ENCODE data around the gene CHRND. TPM values are rescaled to one million over a fixed set of nuclear protein-coding genes. Genes with fewer than 3 reads are reported as not detected.

The CHRND gene
- total RNA-seq, 1 donor from 2014 or later, result not detected

DNA sequence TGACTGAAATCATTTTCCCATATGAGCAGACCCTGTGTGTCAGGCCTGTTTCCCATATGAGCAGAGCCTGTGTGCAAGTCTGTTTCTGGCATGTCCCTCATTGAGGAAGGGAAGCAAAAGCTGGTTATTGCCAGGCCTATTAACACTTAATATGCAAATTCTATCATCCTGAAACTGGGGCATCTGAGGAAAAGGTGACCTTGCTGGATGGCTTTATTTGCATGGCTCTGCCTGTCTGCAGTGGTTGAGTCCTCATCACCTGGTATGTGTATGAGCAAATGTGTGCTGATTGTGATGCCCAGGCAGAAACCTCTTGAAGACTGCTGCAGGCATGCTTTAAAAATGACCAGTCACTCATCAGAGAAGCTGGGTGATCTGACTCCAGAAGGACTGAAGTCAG lies 55.8 kb downstream of the CHRND start:
- ATAC-seq (no peak), DNase-seq (ENCODE audit: low spot score) (no peak)
- intact Hi-C loops (cut with DNase I), result no loop called here

DNA sequence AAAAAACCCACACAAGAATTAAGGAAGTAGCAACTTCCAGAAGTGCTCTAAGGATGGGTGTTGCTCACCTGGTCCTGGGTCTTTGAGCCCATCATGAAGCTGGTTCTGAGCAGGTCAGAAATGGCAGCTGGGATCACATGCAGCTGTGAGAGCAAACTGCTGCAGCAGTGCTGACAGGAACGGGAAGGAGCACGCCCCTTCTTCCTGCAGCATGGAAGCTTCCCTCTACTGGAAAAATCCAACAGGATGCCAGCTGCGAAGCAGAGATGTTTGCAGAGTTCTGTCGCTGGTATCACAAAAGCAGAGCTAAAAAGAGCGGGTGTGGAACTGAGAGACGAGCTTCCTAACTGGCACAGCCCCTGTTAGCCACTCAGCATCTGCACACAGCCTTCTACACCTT lies 58.3 kb downstream of the CHRND start:
- intact Hi-C loops (cut with DNase I), result no loop called here
- DNase-seq (ENCODE audit: low spot score) (no peak), ATAC-seq (no peak)

Other genes with a start within 250 kb of the CHRND start
- not detected for gene ALPP, start 147.4 kb upstream of the CHRND start, total RNA-seq
- gene ALPG, start 119.3 kb upstream of the CHRND start, total RNA-seq, result not detected
- not detected for gene ALPI, start 70.0 kb upstream of the CHRND start, total RNA-seq
- gene ECEL1, start 38.3 kb upstream of the CHRND start, total RNA-seq, result 0.18 TPM
- not detected for gene PRSS56, start 5.8 kb upstream of the CHRND start, total RNA-seq
- not detected for gene CHRNG, start 13.5 kb downstream of the CHRND start, total RNA-seq
- 4.5 TPM for gene TIGD1, start 24.4 kb downstream of the CHRND start, total RNA-seq
- gene EIF4E2, start 24.5 kb downstream of the CHRND start, total RNA-seq, result 41.0 TPM
- 41.9 TPM for gene EFHD1, start 107.4 kb downstream of the CHRND start, total RNA-seq
- gene GIGYF2, start 171.2 kb downstream of the CHRND start, total RNA-seq, result 97.1 TPM